GM21381 (cell line): ENCODE measurements around the gene DPYD.
"Not testable (repeated sequence)": the region's sequence is repeated elsewhere in the genome, so short reads cannot be mapped to it uniquely, and the experiment has no call there.

Experiments
- ATAC-seq: cut with Tn5 transposase; IDR thresholded peaks from one replicate; pipeline ENCODE4 v1.9.1; 2021; ENCODE audit warnings: mild to moderate bottlenecking, moderate library complexity; ENCODE audit not compliant: unreplicated experiment

Gene DPYD

GRCh38 chr1:97245026-97245425 lies 675.8 kb downstream of the DPYD start:
- ATAC-seq: no peak

- ATAC-seq: peak; percentile 55
These were observed 676.8 kb downstream of the DPYD start for GRCh38 chr1:97243973-97244560.

- no peak for ATAC-seq
These were observed 682.0 kb downstream of the DPYD start for GRCh38 chr1:97238816-97239215.

GRCh38 chr1:97231354-97231753 lies 689.5 kb downstream of the DPYD start:
- not testable (repeated sequence) for ATAC-seq

- ATAC-seq: no peak
These were observed 708.2 kb downstream of the DPYD start for GRCh38 chr1:97212671-97213070.

GRCh38 chr1:97210307-97210706 lies 710.5 kb downstream of the DPYD start:
- ATAC-seq: no peak

- ATAC-seq: no peak
These were observed 711.4 kb downstream of the DPYD start for GRCh38 chr1:97209381-97209957.

GRCh38 chr1:97207868-97208267 lies 713.0 kb downstream of the DPYD start:
- no peak for ATAC-seq

- no peak for ATAC-seq
These were observed 716.4 kb downstream of the DPYD start for GRCh38 chr1:97204468-97204867.

- no peak for ATAC-seq
These were observed 718.1 kb downstream of the DPYD start for GRCh38 chr1:97202481-97203380.

GRCh38 chr1:97201641-97202040 lies 719.2 kb downstream of the DPYD start:
- no peak for ATAC-seq

- no peak for ATAC-seq
These were observed 720.2 kb downstream of the DPYD start for GRCh38 chr1:97200595-97200994.

GRCh38 chr1:97196825-97197516 lies 723.9 kb downstream of the DPYD start:
- no peak for ATAC-seq

- ATAC-seq: no peak
These were observed 727.8 kb downstream of the DPYD start for GRCh38 chr1:97192872-97193572.

- ATAC-seq: no peak
These were observed 730.5 kb downstream of the DPYD start for GRCh38 chr1:97190326-97190725.

- ATAC-seq: no peak
These were observed 734.5 kb downstream of the DPYD start for GRCh38 chr1:97186381-97186780.

- no peak for ATAC-seq
These were observed 746.7 kb downstream of the DPYD start for GRCh38 chr1:97174039-97174704.

GRCh38 chr1:97170300-97170699 lies 750.5 kb downstream of the DPYD start:
- ATAC-seq: no peak

- no peak for ATAC-seq
These were observed 752.8 kb downstream of the DPYD start for GRCh38 chr1:97168056-97168455.

GRCh38 chr1:97167246-97167645 lies 753.6 kb downstream of the DPYD start:
- no peak for ATAC-seq
